Muscle of back (tissue), 11 donors: ENCODE measurements around the gene PDE8A. TPM values are rescaled to one million over a fixed set of nuclear protein-coding genes. Genes with fewer than 3 reads are reported as not detected.
A peak's percentile ranks its signal among the peaks of the same experiment; 100 is the strongest.
"Not testable (repeated sequence)": the region's sequence is repeated elsewhere in the genome, so short reads cannot be mapped to it uniquely, and the experiment has no call there.

Experiments
- DNase-seq, 3 donors: peaks; one replicate each; pipeline versions ENCODE4 v3.0.0 to v3.0.0-alpha.2; 2013
- polyA plus RNA-seq, 10 donors: library from polyadenylated mRNA; unstranded; fragments of 120-200 nt; gene quantifications; one replicate each; pipeline ENCODE4 v1.2.1, GENCODE V29; 2013; ENCODE audit not compliant: insufficient read length in 10 of 10

Gene PDE8A
- polyA plus RNA-seq, 10 donors: 13.5 to 39.8 (median 21.5) TPM

GRCh38 chr15:85010071-85010385 is 28.4 kb downstream of the PDE8A start:
- no peak for DNase-seq

- peak; percentile 54 to 85 (median 68) for DNase-seq
Measured at GRCh38 chr15:85010386-85011159, 28.9 kb downstream of the PDE8A start.

- DNase-seq: no peak
Measured at GRCh38 chr15:85011160-85011571, 29.5 kb downstream of the PDE8A start.

GRCh38 chr15:85011724-85012123 is 30.1 kb downstream of the PDE8A start:
- not testable (repeated sequence) for DNase-seq

- no peak for DNase-seq
Measured at GRCh38 chr15:85013785-85014184, 32.1 kb downstream of the PDE8A start.

- no peak for DNase-seq
Measured at GRCh38 chr15:85014932-85015331, 33.3 kb downstream of the PDE8A start.

GRCh38 chr15:85016275-85016674 is 34.6 kb downstream of the PDE8A start:
- no peak for DNase-seq

- no peak for DNase-seq
Measured at GRCh38 chr15:85019815-85020590, 38.3 kb downstream of the PDE8A start.

- DNase-seq: no peak
Measured at GRCh38 chr15:85021409-85021808, 39.8 kb downstream of the PDE8A start.

- no peak for DNase-seq
Measured at GRCh38 chr15:85022860-85023403, 41.3 kb downstream of the PDE8A start.

GRCh38 chr15:85024003-85024402 is 42.3 kb downstream of the PDE8A start:
- DNase-seq: no peak

GRCh38 chr15:85024509-85025336 is 43.1 kb downstream of the PDE8A start:
- DNase-seq: peak in 1 of 3 donors; percentile 24

- DNase-seq: no peak
Measured at GRCh38 chr15:85025516-85026251, 44.0 kb downstream of the PDE8A start.

- no peak for DNase-seq
Measured at GRCh38 chr15:85026304-85027032, 44.8 kb downstream of the PDE8A start.

GRCh38 chr15:85027033-85027380 is 45.4 kb downstream of the PDE8A start:
- DNase-seq: no peak

GRCh38 chr15:85027421-85027820 is 45.8 kb downstream of the PDE8A start:
- no peak for DNase-seq

GRCh38 chr15:85028416-85028815 is 46.8 kb downstream of the PDE8A start:
- DNase-seq: no peak

- DNase-seq: no peak
Measured at GRCh38 chr15:85029221-85029620, 47.6 kb downstream of the PDE8A start.

GRCh38 chr15:85030301-85030929 is 48.8 kb downstream of the PDE8A start:
- DNase-seq: peak in 1 of 3 donors; percentile 18
